Measurements from ENCODE around the gene RNF11. TPM values are rescaled to one million over a fixed set of nuclear protein-coding genes. Genes with fewer than 3 reads are reported as not detected.

RNF11 gene
- total and polyA plus RNA-seq, 2 of the 8 experiments (the other 6 are each of a cell fraction or from before 2014, with no cell fraction given): 49.6 to 54.2 TPM

- Histone ChIP-seq H3K4me3 (ENCODE audit: extremely low read depth in 1 of 4, insufficient read depth in 2 of 4, low read depth in 3 of 4, low read length in 4 of 4) (peak overlapping the region; percentile 5 to 98 (median 85); a peak in 5 of 8 replicates), H2AFZ (ENCODE audit: low read length) (no peak overlapping the region), H3K18ac (ENCODE audit: extremely low read depth, low read length) (no peak overlapping the region), H3K4me1 (replicated peaks in 1 of 4; ENCODE audit: control insufficient read depth in 3 of 4, insufficient read depth in 4 of 4, low read length in 3 of 4) (peaks cover 0 to 7% (median 3%) of the 10 kb centered on the region in 4 experiments; a peak in 6 of 7 replicates), H2AK5ac (ENCODE audit: low read depth, low read length) (no peak overlapping the region), H3K79me1 (ENCODE audit: low read depth, low read length) (peaks cover 6% of the 10 kb centered on the region), H4K91ac (replicated peaks; ENCODE audit: insufficient read length, low read length) (no peak overlapping the region), H2BK20ac (ENCODE audit: low read length) (no peak overlapping the region), H4K20me1 (replicated peaks in 1 of 2; ENCODE audit: control insufficient read depth in 1 of 2, insufficient read depth in 2 of 2, low read length in 2 of 2) (peaks cover 3 to 11% of the 10 kb centered on the region in 2 experiments), H3K27me3 (replicated peaks in 1 of 4; ENCODE audit: control insufficient read depth in 3 of 4, extremely low read depth in 1 of 4, insufficient read depth in 3 of 4, low read length in 3 of 4) (no peaks in the 10 kb centered on the region; a peak in 1 of 7 replicates), H3K23me2 (ENCODE audit: low read depth, low read length) (peaks cover 5% of the 10 kb centered on the region; the same call in 1 of the 2 replicates), H3K79me2 (ENCODE audit: control insufficient read depth in 1 of 2, insufficient read depth in 2 of 2, low read length in 2 of 2) (peaks cover 7 to 65% of the 10 kb centered on the region in 2 experiments; a peak in 3 of 4 replicates), H3K14ac (ENCODE audit: insufficient read length) (no peak overlapping the region), H3K4ac (replicated peaks; ENCODE audit: insufficient read length, low read depth, low read length) (no peak overlapping the region), H3K36me3 (ENCODE audit: control insufficient read depth in 2 of 4, insufficient read depth in 4 of 4, low read length in 3 of 4) (no peaks in the 10 kb centered on the region; a peak in 1 of 8 replicates), H4K5ac (ENCODE audit: insufficient read length, low read depth, low read length) (no peak overlapping the region), H3K9ac (replicated peaks in 1 of 4; ENCODE audit: extremely low read depth in 1 of 4, low read depth in 3 of 4, low read length in 3 of 4) (peak overlapping the region in 2 of 4 experiments; percentile 11 to 51; a peak in 2 of 7 replicates), H3K9me3 (ENCODE audit: insufficient read depth in 2 of 2, low read depth in 1 of 2, low read length in 1 of 2) (no peaks in the 10 kb centered on the region), H3K27ac (ENCODE audit: low read depth, low read length) (no peak overlapping the region), H3K4me2 (ENCODE audit: insufficient read depth in 1 of 2, low read depth in 2 of 2, low read length in 2 of 2) (peak overlapping the region; percentile 77 to 90), H3K56ac (replicated peaks; ENCODE audit: insufficient read length, low read depth, low read length) (no peak overlapping the region), H3K23ac (ENCODE audit: insufficient read length) (no peak overlapping the region), H2BK12ac (ENCODE audit: low read depth, low read length) (no peak overlapping the region), H2BK5ac (ENCODE audit: low read depth, low read length) (0 out of 2 replicates have a peak overlapping the region, but pooled peaks have one; percentile 32), H2BK120ac (replicated peaks; ENCODE audit: low read depth, low read length) (no peak overlapping the region), H4K8ac (ENCODE audit: extremely low read depth, insufficient read depth, low read length) (no peak overlapping the region), H2BK15ac (ENCODE audit: low read length) (no peak overlapping the region)
- no peak for FAIRE-seq
- no peak for DNase-seq (ENCODE audit: low read depth in 1 of 2, low spot score in 2 of 2)
- WGBS, 2 experiments (ENCODE audit: extremely low coverage in 1 of 2, insufficient coverage in 1 of 2, insufficient read length in 1 of 2, insufficient replicate concordance in 2 of 2, low coverage in 1 of 2, low lambda C conversion rate in 2 of 2, missing lambda C conversion rate in 1 of 2): 75% methylated on average over 7 of the region's 7 CpGs; no CpG with 5 or more reads in 1 of the 2 experiments
- TF ChIP-seq CBX5 (IDR thresholded peaks at IDR 0.05; ENCODE audit: low read depth, low read length) (no peak), CREB1 (IDR thresholded peaks at IDR 0.05) (no peak), ZNF274 (IDR thresholded peaks at IDR 0.05; ENCODE audit: borderline replicate concordance, extremely low read depth, low read length) (no peak), JUND (IDR thresholded peaks at IDR 0.05; ENCODE audit: low read length) (no peak), ATF3 (IDR thresholded peaks at IDR 0.05; ENCODE audit: insufficient read depth, low read depth, low read length) (no peak), SAP30 (IDR thresholded peaks at IDR 0.05; ENCODE audit: insufficient read depth, insufficient replicate concordance, low read length) (no peak), POLR2A (IDR thresholded peaks at IDR 0.05; ENCODE audit: control extremely low read depth in 1 of 2, low read depth in 2 of 2, low read length in 2 of 2) (no peak), NANOG (IDR thresholded peaks at IDR 0.05; ENCODE audit: insufficient read depth, low read depth, low read length, poor library complexity, severe bottlenecking) (no peak)
- ChIA-PET POLR2A (ENCODE audit: partially characterized antibody) (interaction anchor here (0.7 kb wide), 1 partner anchor 22 kb away, joined by 3 read pairs; no protein-coding TSS in a partner anchor), CTCF (ENCODE audit: partially characterized antibody) (interaction anchor here (1.0 to 1.2 kb wide), 2 partner anchors 21 to 59 kb away, joined by 5 read pairs; no protein-coding TSS in a partner anchor)
Measured at GRCh38 chr1:51238034-51238403, 1.9 kb downstream of the RNF11 start.
